HepG2 (cell line): ENCODE results near the gene NLGN2. TPM values are rescaled to one million over a fixed set of nuclear protein-coding genes. Genes with fewer than 3 reads are reported as not detected.

Source experiments
- ATAC-seq: fragments of 200-7000 bp; cut with Tn5 transposase; 3 replicates; pipeline ENCODE4 v1.9.1; 2020; ENCODE audit warnings: mild to moderate bottlenecking, moderate library complexity
- BruUV-seq: library from RNA; stranded (reverse); fragments of 400-500 nt; replicated peaks from 2 replicates; lab custom pipeline; 2021; lab: Mats Ljungman, UMichigan
- CTCF ChIA-PET: fragments of 300-600 bp; formaldehyde crosslinking; extraction: SDS; loops from one replicate; lab custom pipeline; 2021; ENCODE audit warnings: low total read pairs, inconsistent platforms, low intra/inter-chr PET ratio; lab: Yijun Ruan, JAX
- POLR2A ChIA-PET: fragments of 350-600 bp; sonication (Branson Sonifier 250); formaldehyde crosslinking; loops from one replicate; lab custom pipeline; 2020; ENCODE audit warnings: antibody characterized with exemption, inconsistent platforms; lab: Yijun Ruan, JAX
- DNase-seq: peaks from one replicate; pipeline ENCODE4 v3.0.0-alpha.2; 2015; ENCODE audit warnings: low spot score
- FAIRE-seq: peaks from 3 replicates; lab custom pipeline; 2011; peaks lifted over from hg19 to GRCh38; lab: Jason Lieb, UNC
- H2AFZ ChIP-seq: one replicate; pipeline ENCODE4 v1.6.1; 2011; ENCODE audit warnings: low read length, inconsistent platforms
- H3K27ac ChIP-seq: fragments of 300-600 bp; 3 replicates; pipeline ENCODE4 v1.8.0; 2011; ENCODE audit warnings: mixed run types, mild to moderate bottlenecking, mixed read lengths, low read length, inconsistent platforms; ENCODE audit not compliant: insufficient read depth; ENCODE audit errors: extremely low read length
- H3K27me3 ChIP-seq, 2 experiments: fragments of 200-600 bp in 1 of 2; 2 replicates in 1 of 2; 3 replicates in 1 of 2; pipeline versions ENCODE4 v1.6.0 to v1.8.0; 2011; ENCODE audit warnings: low read length in 2 of 2, mild to moderate bottlenecking in 2 of 2, moderate library complexity in 2 of 2, inconsistent platforms in 1 of 2; ENCODE audit not compliant: insufficient read depth in 2 of 2, control insufficient read depth in 1 of 2
- H3K36me3 ChIP-seq, 2 experiments: fragments of 200-600 bp in 1 of 2; replicated peaks in 1 of 2; 2 replicates in 1 of 2; 3 replicates in 1 of 2; pipeline versions ENCODE4 v1.5.1 to v1.8.0; 2011; ENCODE audit warnings: low read length in 2 of 2, inconsistent platforms in 1 of 2; ENCODE audit not compliant: insufficient read depth in 2 of 2, control insufficient read depth in 1 of 2
- H3K4me1 ChIP-seq: 2 replicates; pipeline ENCODE4 v1.5.1; 2012; ENCODE audit warnings: low read length, inconsistent platforms; ENCODE audit not compliant: insufficient read depth
- H3K4me2 ChIP-seq: 2 replicates; pipeline ENCODE4 v1.6.0; 2011; ENCODE audit warnings: low read depth, low read length, inconsistent platforms
- H3K4me3 ChIP-seq, 3 experiments: fragments of 200-600 bp in 1 of 3; sonication (generic), shearing (Covaris generic) in 1 of 3; replicated peaks in 1 of 3; 2 replicates each; pipeline ENCODE4 v1.5.1; 2011 to 2016; ENCODE audit warnings: low read length in 3 of 3, inconsistent platforms in 2 of 3, low read depth in 2 of 3, mild to moderate bottlenecking in 2 of 3, control low read depth in 1 of 3, mixed read lengths in 1 of 3; ENCODE audit not compliant: insufficient read depth in 1 of 3
- H3K79me2 ChIP-seq: one replicate; pipeline ENCODE4 v1.6.1; 2011; ENCODE audit warnings: low read length, inconsistent platforms; ENCODE audit not compliant: insufficient read depth
- H3K9ac ChIP-seq: 2 replicates; pipeline ENCODE4 v1.6.0; 2011; ENCODE audit warnings: mild to moderate bottlenecking, low read depth, low read length, inconsistent platforms; ENCODE audit not compliant: insufficient read depth
- H3K9me3 ChIP-seq: 2 replicates; pipeline ENCODE4 v1.5.1; 2012; ENCODE audit warnings: mild to moderate bottlenecking, low read length
- H4K20me1 ChIP-seq: 2 replicates; pipeline ENCODE4 v1.6.0; 2011; ENCODE audit warnings: inconsistent platforms, mild to moderate bottlenecking, low read length, moderate library complexity; ENCODE audit not compliant: insufficient read depth
- CCDC6 ChIP-seq: sonication (generic); formaldehyde crosslinking; IDR thresholded peaks from 2 replicates; pipeline ENCODE4 v1.8.1; 2022; ENCODE audit warnings: mild to moderate bottlenecking, missing genetic modification reagents, moderate library complexity
- NR2F2 ChIP-seq: IDR thresholded peaks from 2 replicates; pipeline ENCODE4 v1.6.1; 2012; ENCODE audit warnings: low read depth, inconsistent platforms, borderline replicate concordance
- PCBP1 ChIP-seq: fragments of 200-400 bp; formaldehyde crosslinking; IDR thresholded peaks from 2 replicates; pipeline ENCODE4 v1.6.1; 2017; ENCODE audit warnings: mild to moderate bottlenecking, low read depth, low read length, borderline replicate concordance
- SP4 ChIP-seq: sonication (generic); formaldehyde crosslinking; IDR thresholded peaks from 2 replicates; pipeline ENCODE4 v1.8.1; 2023; ENCODE audit warnings: mild to moderate bottlenecking, missing genetic modification reagents
- TBX2 ChIP-seq: sonication (generic); formaldehyde crosslinking; IDR thresholded peaks from 2 replicates; pipeline ENCODE4 v1.5.0; 2020; ENCODE audit warnings: missing genetic modification reagents, mild to moderate bottlenecking, borderline replicate concordance
- ZNF432 ChIP-seq: sonication (generic); formaldehyde crosslinking; IDR thresholded peaks from 2 replicates; pipeline ENCODE4 v1.5.0; 2020; ENCODE audit warnings: missing genetic modification reagents, mild to moderate bottlenecking, borderline replicate concordance
- ZNF616 ChIP-seq: sonication (generic); formaldehyde crosslinking; IDR thresholded peaks from 2 replicates; pipeline ENCODE4 v1.5.0; 2020; ENCODE audit warnings: low read depth, mild to moderate bottlenecking, missing genetic modification reagents
- ZNF746 ChIP-seq: sonication (generic); formaldehyde crosslinking; IDR thresholded peaks from 2 replicates; pipeline ENCODE4 v1.8.0; 2022; ENCODE audit warnings: mild to moderate bottlenecking, missing genetic modification reagents
- WGBS: methylation state at CpG from one replicate; pipeline ENCODE4 v1.1.6; 2017; ENCODE audit warnings: low lambda C conversion rate; 5-methylcytosine and 5-hydroxymethylcytosine counted together
- in situ Hi-C: cut with HindIII; loops from 2 replicates; pipeline ENCODE4 v1.10.0; 2017; ENCODE audit warnings: low pct_unique_long_range_greater_than_20kb; ENCODE audit not compliant: extremely low pct_ligation_motif_present
- intact Hi-C: fragments of 100-400 bp; cut with micrococcal nuclease; formaldehyde crosslinking; loops from one replicate; pipeline ENCODE4 v1.10.0; 2022; ENCODE audit not compliant: unreplicated experiment
- polyA plus RNA-seq, 8 experiments: library from polyadenylated mRNA; depleted of rRNA in 3 of 8; stranded (reverse) in 7 of 8; unstranded in 1 of 8; fragments of >200 nt; fragmentation: Illumina TruSeq in 4 of 8; extraction: Trizol in 4 of 8; gene quantifications; 2 replicates each; pipeline versions ENCODE4 v1.2.1 to v1.2.3, GENCODE V29; 2011 to 2016; ENCODE audit warnings: low read depth in 4 of 8, missing spikeins in 1 of 8, mixed read lengths in 1 of 8; ENCODE audit not compliant: insufficient read depth in 1 of 8
- total RNA-seq, 5 experiments: library from RNA; depleted of rRNA; stranded (reverse); fragments of >200 nt; fragmentation: Illumina TruSeq; extraction: Trizol; gene quantifications; 2 replicates each; pipeline ENCODE4 v1.2.3, GENCODE V29; 2016; ENCODE audit warnings: low read depth in 1 of 5
- TF ChIP-seq, protein P1 (sequence below): sonication (generic); formaldehyde crosslinking; IDR thresholded peaks from 2 replicates; pipeline ENCODE4 v1.5.0; 2020; ENCODE audit warnings: missing genetic modification reagents
- TF ChIP-seq, protein P2 (sequence below): sonication (generic); formaldehyde crosslinking; IDR thresholded peaks from 2 replicates; pipeline ENCODE4 v1.5.1; 2020; ENCODE audit warnings: mild to moderate bottlenecking, missing genetic modification reagents
- TF ChIP-seq, protein P3 (sequence below): sonication (generic); formaldehyde crosslinking; IDR thresholded peaks from 2 replicates; pipeline ENCODE4 v1.5.0; 2020; ENCODE audit warnings: mild to moderate bottlenecking, missing genetic modification reagents

Gene NLGN2
- total and polyA plus RNA-seq, 2 of the 13 experiments (the other 11 are each of a cell fraction or from before 2014, with no cell fraction given) = 1.9 to 11.0 TPM

DNA sequence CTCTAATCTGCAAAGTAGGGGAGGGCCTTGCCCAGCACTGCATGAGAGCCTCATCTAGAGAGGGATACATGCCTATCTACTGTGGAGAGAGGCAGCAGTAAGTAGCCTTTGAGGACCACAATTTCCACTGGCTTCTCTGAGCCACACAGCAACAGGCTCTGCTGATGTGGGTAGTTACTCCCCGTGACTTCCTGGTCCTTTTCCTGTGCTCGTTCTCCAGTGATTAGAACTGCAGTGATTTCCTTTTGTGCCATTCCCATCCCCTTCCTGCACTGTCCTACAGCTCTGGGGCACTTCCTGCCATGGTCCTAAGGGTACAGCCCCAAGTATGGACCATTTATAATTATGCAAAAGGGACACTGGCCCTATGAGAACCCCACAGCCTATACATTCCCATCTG lies 16.3 kb upstream of the NLGN2 start:
- Histone ChIP-seq H3K4me1 (peaks cover 14% of the 10 kb centered on the region), H3K27me3 (no peaks in the 10 kb centered on the region), H3K9me3 (no peaks in the 10 kb centered on the region), H3K4me3 (no peak overlapping the region), H3K27ac (no peak overlapping the region), H2AFZ (no peak overlapping the region), H3K4me2 (no peak overlapping the region)
- ChIA-PET POLR2A (no interaction called here), CTCF (no interaction called here)
- no peak for FAIRE-seq
- intact Hi-C loops = no loop called here
- TF ChIP-seq TBX2 (CRISPR knock-in tag) = no peak
- TF ChIP-seq, protein P1, sequence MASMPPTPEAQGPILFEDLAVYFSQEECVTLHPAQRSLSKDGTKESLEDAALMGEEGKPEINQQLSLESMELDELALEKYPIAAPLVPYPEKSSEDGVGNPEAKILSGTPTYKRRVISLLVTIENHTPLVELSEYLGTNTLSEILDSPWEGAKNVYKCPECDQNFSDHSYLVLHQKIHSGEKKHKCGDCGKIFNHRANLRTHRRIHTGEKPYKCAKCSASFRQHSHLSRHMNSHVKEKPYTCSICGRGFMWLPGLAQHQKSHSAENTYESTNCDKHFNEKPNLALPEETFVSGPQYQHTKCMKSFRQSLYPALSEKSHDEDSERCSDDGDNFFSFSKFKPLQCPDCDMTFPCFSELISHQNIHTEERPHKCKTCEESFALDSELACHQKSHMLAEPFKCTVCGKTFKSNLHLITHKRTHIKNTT (CRISPR knock-in tag) = no peak
- TF ChIP-seq, protein P2, sequence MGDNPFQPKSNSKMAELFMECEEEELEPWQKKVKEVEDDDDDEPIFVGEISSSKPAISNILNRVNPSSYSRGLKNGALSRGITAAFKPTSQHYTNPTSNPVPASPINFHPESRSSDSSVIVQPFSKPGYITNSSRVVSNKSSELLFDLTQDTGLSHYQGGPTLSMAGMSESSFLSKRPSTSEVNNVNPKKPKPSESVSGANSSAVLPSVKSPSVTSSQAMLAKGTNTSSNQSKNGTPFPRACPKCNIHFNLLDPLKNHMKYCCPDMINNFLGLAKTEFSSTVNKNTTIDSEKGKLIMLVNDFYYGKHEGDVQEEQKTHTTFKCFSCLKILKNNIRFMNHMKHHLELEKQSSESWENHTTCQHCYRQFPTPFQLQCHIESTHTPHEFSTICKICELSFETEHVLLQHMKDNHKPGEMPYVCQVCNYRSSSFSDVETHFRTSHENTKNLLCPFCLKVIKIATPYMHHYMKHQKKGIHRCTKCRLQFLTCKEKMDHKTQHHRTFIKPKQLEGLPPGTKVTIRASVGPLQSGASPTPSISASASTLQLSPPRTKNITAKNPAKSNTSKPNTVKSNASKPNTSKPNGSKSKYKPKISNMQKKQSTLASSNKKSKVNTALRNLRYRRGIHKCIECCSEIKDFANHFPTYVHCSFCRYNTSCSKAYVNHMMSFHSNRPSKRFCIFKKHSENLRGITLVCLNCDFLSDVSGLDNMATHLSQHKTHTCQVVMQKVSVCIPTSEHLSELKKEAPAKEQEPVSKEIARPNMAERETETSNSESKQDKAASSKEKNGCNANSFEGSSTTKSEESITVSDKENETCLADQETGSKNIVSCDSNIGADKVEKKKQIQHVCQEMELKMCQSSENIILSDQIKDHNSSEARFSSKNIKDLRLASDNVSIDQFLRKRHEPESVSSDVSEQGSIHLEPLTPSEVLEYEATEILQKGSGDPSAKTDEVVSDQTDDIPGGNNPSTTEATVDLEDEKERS = no peak
- TF ChIP-seq SP4 (CRISPR knock-in tag) = no peak
- no peak for TF ChIP-seq CCDC6
- no peak for TF ChIP-seq NR2F2
- TF ChIP-seq, protein P3, sequence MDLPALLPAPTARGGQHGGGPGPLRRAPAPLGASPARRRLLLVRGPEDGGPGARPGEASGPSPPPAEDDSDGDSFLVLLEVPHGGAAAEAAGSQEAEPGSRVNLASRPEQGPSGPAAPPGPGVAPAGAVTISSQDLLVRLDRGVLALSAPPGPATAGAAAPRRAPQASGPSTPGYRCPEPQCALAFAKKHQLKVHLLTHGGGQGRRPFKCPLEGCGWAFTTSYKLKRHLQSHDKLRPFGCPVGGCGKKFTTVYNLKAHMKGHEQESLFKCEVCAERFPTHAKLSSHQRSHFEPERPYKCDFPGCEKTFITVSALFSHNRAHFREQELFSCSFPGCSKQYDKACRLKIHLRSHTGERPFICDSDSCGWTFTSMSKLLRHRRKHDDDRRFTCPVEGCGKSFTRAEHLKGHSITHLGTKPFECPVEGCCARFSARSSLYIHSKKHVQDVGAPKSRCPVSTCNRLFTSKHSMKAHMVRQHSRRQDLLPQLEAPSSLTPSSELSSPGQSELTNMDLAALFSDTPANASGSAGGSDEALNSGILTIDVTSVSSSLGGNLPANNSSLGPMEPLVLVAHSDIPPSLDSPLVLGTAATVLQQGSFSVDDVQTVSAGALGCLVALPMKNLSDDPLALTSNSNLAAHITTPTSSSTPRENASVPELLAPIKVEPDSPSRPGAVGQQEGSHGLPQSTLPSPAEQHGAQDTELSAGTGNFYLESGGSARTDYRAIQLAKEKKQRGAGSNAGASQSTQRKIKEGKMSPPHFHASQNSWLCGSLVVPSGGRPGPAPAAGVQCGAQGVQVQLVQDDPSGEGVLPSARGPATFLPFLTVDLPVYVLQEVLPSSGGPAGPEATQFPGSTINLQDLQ (CRISPR knock-in tag) = no peak
- no peak for TF ChIP-seq ZNF616
- TF ChIP-seq PCBP1 = no peak
- TF ChIP-seq ZNF746 (CRISPR knock-in tag) = no peak
- no peak for TF ChIP-seq ZNF432 (CRISPR knock-in tag)
- TF ChIP-seq, all 625 proteins: peak for 0
- ATAC-seq (no peak), DNase-seq (no peak)
- Histone ChIP-seq H3K9ac (no peak overlapping the region), H4K20me1 (no peaks in the 10 kb centered on the region), H3K36me3 (peaks cover 0 to 2% of the 10 kb centered on the region in 2 experiments; a peak in 2 of 5 replicates), H3K79me2 (no peaks in the 10 kb centered on the region)
- WGBS = 91% methylated on average over 2 of the region's 2 CpGs
- BruUV-seq = no TSS peak
- in situ Hi-C loops = no loop called here
